ENCODE measurements around the gene SS18L1.
A peak's percentile ranks its signal among the peaks of the same experiment; 100 is the strongest.

SS18L1 gene

DNA sequence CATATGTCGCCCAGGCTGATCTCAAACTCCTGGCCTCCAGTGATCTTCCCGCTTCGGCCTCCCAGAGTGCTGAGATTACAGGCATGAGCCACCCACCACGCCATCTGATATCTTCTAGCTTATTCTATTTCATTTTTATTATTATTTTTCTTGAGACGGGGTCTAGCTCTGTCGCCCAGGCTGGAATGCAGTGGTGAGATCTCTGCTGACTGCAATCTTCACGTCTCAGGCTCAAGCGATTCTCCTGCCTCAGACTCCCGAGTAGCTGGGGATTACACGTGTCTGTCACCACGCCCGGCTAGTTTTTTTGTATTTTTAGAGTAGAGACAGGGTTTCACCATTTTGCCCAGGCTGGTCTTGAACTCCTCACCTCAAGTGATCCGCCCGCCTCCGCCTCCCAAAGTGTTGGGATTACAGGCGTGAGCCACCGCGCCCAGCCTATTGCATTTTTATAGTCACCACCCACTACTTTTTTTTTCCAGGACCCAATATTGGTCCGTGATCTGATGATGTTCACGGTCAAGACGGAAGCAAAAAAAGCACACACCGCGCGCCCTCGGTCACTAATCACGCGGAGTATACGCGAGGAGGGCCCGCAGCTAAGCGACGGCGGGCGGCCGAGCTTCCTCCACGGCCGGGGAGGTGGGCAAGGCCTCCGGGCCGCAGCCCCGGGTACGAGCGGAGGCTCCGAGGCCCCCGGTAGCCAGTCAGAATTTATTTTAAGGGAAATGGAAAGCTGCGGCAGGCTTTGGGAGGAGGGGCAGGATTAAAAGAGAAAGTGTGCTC, 22.4 kb upstream of the SS18L1 start:
- peak overlapping the region; percentile 71 for H3K9ac ChIP-seq (ENCODE audit: low read depth, low read length)
- H3K9me3 ChIP-seq (ENCODE audit: insufficient read depth, low read depth, low read length), result no peaks in the 10 kb centered on the region
- H3K4me1 ChIP-seq (ENCODE audit: insufficient read depth, low read length), result peaks cover 11% of the 10 kb centered on the region; the same call in 1 of the 2 replicates
- H3K36me3 ChIP-seq (ENCODE audit: insufficient read depth, low read length), result peaks cover 22% of the 10 kb centered on the region
- peak overlapping the region; percentile 76 for H3K4me3 ChIP-seq (ENCODE audit: low read length)
- H3K27me3 ChIP-seq (ENCODE audit: insufficient read depth, low read length), result 0 out of 2 replicates have a peak, but pooled peaks cover 2% of the 10 kb centered on the region
- WGBS, result 26% methylated on average over 45 of the region's 45 CpGs
- H3K27ac ChIP-seq (ENCODE audit: low read depth, low read length), result peak overlapping the region; percentile 97

DNA sequence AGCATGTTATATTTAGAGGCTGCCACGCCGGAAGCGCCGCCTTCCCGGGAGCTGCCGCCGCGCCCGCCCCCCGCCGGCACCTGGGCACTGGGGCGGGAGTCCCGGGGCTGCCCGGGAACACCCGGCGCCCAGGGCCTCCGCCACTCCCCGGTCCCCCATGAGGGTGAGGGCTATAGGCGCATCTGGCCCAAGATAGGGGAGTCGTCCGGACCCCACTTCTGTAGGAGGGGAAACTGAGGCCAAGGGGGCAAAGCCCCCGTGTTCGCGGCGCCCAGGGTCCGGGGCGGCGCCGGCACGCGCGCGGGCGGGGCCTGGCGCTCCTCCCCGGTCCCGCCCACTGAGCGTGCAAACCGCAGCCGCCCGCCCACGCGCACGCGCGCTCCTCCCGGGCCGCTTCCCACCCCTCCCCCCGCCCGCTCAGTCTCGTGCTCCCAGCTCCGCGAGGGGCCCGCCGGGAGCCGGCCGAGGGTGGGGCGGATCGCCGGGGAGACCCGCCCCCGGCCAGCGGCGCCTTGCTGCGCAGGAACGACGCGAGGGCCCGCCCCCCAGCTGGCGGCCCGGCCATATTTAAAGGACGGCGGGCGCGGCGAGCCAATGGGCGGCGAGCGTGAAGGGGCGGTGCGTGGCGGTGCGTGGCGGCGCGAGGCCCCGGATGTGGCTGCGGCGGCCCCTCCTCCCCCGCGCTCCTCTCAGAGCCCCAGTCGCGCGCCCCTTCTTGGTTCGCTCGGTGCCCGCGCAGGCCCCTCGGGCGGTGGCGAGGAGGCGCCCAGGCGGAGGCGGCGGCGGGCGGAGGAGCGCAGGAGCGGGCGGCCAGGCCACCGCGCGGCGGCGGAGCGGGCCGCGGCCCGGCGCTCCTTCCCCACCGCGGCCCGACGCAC, 21.6 kb upstream of the SS18L1 start, which contains the start of gene LSM14B:
Gene LSM14B (plus strand): TSS at position 700 of the 878 bp plus-strand sequence. CDS start 192 bp downstream, outside the sequence.
- Histone ChIP-seq H3K27ac (ENCODE audit: low read depth, low read length) (peak within 1 kb of the TSS; percentile 97), H3K9me3 (ENCODE audit: insufficient read depth, low read depth, low read length) (no peaks in the 10 kb centered on the region), H3K36me3 (ENCODE audit: insufficient read depth, low read length) (peaks cover 30% of the 10 kb centered on the region), H3K4me3 (ENCODE audit: low read length) (peak within 1 kb of the TSS; percentile 76), H3K4me1 (ENCODE audit: insufficient read depth, low read length) (peaks cover 11% of the 10 kb centered on the region; the same call in 1 of the 2 replicates), H3K9ac (ENCODE audit: low read depth, low read length) (peak within 1 kb of the TSS; percentile 89), H3K27me3 (ENCODE audit: insufficient read depth, low read length) (0 out of 2 replicates have a peak, but pooled peaks cover 2% of the 10 kb centered on the region)
- WGBS, result under 1% methylated on average over 124 of the region's 124 CpGs

DNA sequence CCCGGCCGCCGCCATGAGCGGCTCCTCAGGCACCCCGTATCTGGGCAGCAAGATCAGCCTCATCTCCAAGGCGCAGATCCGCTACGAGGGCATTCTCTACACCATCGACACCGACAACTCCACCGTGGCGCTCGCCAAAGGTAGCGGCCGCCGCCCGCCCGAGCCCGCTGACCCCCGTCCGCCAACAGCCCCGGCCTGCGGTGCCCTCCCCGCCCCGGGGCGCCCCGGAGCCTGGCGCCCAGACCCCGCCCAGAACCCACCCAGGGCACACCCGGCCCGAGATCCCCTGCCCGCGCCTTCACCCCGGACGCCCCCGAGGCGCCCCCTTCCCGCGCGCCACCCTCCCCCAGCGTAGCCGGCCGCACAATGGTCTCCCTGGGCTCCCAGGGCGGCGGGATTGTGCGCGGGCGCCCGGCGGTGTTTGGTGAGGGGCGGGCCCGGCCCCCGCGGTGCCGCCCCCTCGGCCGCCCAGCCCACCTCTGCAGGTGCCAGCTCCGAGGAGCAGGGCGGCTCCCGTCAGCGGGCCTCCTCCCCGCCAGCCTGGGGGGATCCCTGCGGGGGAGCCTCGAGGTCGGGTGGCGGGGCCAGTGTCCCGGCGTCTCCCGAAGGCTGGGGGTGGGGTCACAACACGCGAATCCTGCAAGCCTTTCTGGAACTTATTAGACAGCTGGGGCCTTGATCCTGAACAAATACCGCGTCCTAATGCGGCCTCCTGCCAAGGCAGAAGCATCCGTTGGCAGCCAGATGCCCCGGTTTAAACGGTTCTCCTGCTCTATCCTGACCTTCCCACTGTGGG, 20.7 kb upstream of the SS18L1 start:
- Histone ChIP-seq H3K36me3 (ENCODE audit: insufficient read depth, low read length) (peaks cover 39% of the 10 kb centered on the region), H3K27ac (ENCODE audit: low read depth, low read length) (peak overlapping the region; percentile 62; the same call in 1 of the 2 replicates), H3K4me3 (ENCODE audit: low read length) (peak overlapping the region; percentile 76), H3K4me1 (ENCODE audit: insufficient read depth, low read length) (peaks cover 11% of the 10 kb centered on the region; the same call in 1 of the 2 replicates), H3K9me3 (ENCODE audit: insufficient read depth, low read depth, low read length) (no peaks in the 10 kb centered on the region), H3K27me3 (ENCODE audit: insufficient read depth, low read length) (0 out of 2 replicates have a peak, but pooled peaks cover 2% of the 10 kb centered on the region), H3K9ac (ENCODE audit: low read depth, low read length) (peak overlapping the region; percentile 89)
- WGBS, result under 1% methylated on average over 77 of the region's 77 CpGs

DNA sequence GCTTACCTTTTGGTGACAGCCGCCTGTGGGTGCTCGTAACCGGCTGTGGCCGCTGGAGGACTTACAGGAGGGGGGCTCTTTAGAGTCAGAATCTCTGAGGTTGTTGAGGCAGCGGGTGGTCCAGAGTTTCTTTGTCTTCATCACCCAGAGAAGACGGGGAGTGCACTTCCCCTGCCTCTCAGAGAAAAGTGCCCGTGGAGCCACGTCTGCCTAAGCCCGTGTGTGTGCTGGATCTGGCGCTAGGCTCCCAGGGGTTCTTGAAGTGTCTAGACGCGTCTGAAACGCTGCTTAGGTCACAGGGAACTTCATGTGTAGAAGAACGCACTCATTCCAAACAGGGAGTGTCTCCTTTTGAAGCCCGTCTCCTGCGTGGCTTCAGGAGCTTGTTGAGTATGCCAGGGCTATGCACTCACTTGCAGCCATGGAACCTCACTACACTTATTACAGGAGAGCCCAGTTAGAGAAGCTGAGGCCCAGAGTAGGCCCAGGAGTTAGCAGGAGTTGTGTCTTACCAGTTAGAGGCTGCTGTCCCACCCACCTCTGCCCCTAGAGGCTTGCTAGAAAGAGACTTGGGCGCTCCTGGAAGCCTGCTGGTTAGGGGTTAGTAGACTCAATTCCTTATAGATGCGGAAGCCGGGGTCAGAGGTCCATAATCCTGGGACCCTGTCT, 20.0 kb upstream of the SS18L1 start:
- H3K27ac ChIP-seq (ENCODE audit: low read depth, low read length), result no peak overlapping the region
- H3K9me3 ChIP-seq (ENCODE audit: insufficient read depth, low read depth, low read length), result no peaks in the 10 kb centered on the region
- peaks cover 11% of the 10 kb centered on the region; the same call in 1 of the 2 replicates for H3K4me1 ChIP-seq (ENCODE audit: insufficient read depth, low read length)
- H3K27me3 ChIP-seq (ENCODE audit: insufficient read depth, low read length), result no peaks in the 10 kb centered on the region
- H3K36me3 ChIP-seq (ENCODE audit: insufficient read depth, low read length), result peaks cover 46% of the 10 kb centered on the region
- H3K4me3 ChIP-seq (ENCODE audit: low read length), result peak overlapping the region; percentile 76
- WGBS, result 38% methylated on average over 19 of the region's 19 CpGs
- peak overlapping the region; percentile 68 for H3K9ac ChIP-seq (ENCODE audit: low read depth, low read length)

DNA sequence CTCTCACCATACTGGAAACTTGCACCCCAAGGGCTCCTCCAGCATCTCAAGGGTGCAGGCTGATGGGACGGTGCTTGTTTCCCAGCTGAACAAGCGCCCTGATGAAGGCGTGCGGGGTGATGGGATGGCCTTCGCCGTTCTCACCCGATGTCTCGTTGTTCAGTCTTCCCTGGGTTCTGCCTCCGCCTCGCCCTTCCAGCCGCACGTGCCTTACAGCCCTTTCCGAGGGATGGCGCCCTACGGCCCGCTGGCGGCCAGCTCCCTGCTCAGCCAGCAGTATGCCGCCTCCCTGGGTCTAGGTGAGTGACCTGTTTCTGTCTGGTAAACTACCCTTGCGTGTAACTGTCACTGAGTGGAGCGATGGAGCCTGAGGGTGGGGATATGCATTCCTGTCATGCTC, 17.4 kb upstream of the SS18L1 start:
- no peak overlapping the region for H3K9ac ChIP-seq (ENCODE audit: low read depth, low read length)
- no peak overlapping the region for H3K4me3 ChIP-seq (ENCODE audit: low read length)
- 96% methylated on average over 20 of the region's 20 CpGs for WGBS
- H3K36me3 ChIP-seq (ENCODE audit: insufficient read depth, low read length), result peaks cover 72% of the 10 kb centered on the region
- H3K4me1 ChIP-seq (ENCODE audit: insufficient read depth, low read length), result peaks cover 11% of the 10 kb centered on the region; the same call in 1 of the 2 replicates
- no peak overlapping the region for H3K27ac ChIP-seq (ENCODE audit: low read depth, low read length)
- H3K27me3 ChIP-seq (ENCODE audit: insufficient read depth, low read length), result no peaks in the 10 kb centered on the region
- H3K9me3 ChIP-seq (ENCODE audit: insufficient read depth, low read depth, low read length), result no peaks in the 10 kb centered on the region

DNA sequence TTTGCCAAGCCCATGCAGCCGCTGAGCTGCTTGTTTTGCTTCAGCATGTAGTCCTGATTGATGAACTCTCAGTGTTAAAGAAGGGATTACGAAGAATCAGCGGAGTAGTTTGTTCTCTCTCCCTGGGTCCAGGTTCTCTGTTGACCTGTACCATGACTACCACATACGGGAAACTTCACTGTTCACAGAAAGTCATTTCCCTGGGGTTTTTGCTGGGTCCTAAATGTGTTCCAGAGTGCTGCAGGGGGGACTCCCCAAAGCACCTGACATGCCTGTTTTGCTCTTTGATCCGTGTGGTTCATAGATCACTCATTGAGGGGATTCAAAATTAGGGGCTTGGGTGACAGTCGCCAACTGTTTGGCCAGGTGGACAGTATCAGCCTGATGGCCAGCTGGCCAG, 15.8 kb upstream of the SS18L1 start:
- Histone ChIP-seq H3K27me3 (ENCODE audit: insufficient read depth, low read length) (no peaks in the 10 kb centered on the region), H3K4me1 (ENCODE audit: insufficient read depth, low read length) (peaks cover 11% of the 10 kb centered on the region; the same call in 1 of the 2 replicates), H3K27ac (ENCODE audit: low read depth, low read length) (no peak overlapping the region), H3K9me3 (ENCODE audit: insufficient read depth, low read depth, low read length) (no peaks in the 10 kb centered on the region), H3K4me3 (ENCODE audit: low read length) (no peak overlapping the region), H3K36me3 (ENCODE audit: insufficient read depth, low read length) (peaks cover 88% of the 10 kb centered on the region), H3K9ac (ENCODE audit: low read depth, low read length) (no peak overlapping the region)
- WGBS, result 96% methylated on average over 6 of the region's 6 CpGs

DNA sequence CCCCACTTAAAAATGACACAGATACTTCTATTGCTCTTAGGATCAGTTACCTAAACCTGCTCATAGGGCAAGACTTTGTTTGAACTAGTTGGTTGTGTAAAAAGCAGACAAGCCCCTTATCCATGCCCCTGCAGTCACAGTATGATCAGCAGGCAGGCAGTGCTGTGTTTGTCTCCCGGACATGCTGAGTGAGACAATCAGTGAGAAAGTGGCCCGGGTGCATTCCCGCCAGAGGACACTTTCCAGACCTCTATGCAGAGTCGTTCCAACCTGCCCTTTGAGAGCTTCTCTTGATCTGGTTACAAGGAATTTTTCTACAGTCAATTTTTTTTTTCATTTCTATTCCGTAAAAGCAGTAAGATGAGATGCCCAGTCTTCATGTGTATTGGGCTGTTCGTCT, 15.1 kb upstream of the SS18L1 start:
- Histone ChIP-seq H3K9ac (ENCODE audit: low read depth, low read length) (no peak overlapping the region), H3K36me3 (ENCODE audit: insufficient read depth, low read length) (peaks cover 95% of the 10 kb centered on the region), H3K4me1 (ENCODE audit: insufficient read depth, low read length) (peaks cover 9% of the 10 kb centered on the region; the same call in 1 of the 2 replicates), H3K27ac (ENCODE audit: low read depth, low read length) (no peak overlapping the region), H3K27me3 (ENCODE audit: insufficient read depth, low read length) (no peaks in the 10 kb centered on the region), H3K4me3 (ENCODE audit: low read length) (no peak overlapping the region), H3K9me3 (ENCODE audit: insufficient read depth, low read depth, low read length) (no peaks in the 10 kb centered on the region)
- WGBS, result 99% methylated on average over 5 of the region's 6 CpGs

DNA sequence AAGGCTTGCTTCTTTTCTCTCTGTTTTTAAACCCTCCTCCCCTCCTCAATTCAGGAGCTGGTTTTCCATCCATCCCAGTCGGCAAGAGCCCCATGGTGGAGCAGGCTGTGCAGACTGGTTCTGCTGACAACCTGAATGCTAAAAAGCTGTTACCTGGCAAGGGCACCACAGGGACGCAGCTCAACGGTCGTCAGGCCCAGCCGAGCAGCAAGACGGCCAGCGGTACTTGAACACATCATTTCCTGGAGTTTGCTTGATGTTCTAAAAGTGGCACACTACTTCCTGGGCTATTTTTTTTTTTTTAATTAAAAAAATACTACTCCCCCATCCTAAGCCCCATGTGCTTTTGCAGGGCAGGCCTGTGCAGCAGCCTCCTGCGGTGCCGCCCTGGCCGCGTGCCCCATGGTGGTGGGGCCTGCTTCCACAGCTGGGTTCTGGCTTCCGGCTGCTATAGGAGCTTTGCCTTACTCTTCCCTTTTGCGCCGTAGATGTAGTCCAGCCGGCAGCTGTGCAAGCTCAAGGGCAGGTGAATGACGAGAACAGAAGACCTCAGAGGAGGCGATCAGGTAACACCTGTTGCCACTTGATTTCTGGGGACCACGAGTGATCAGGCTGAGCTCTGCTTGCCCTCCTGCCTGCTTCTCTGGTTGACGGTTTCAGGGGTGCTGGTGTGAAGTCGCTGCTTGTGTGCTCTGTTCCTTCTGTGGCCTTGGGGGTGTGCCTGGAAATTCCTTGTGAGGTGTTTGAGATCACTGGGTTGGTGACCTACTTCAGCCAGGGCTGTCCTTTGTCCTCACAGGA, 13.6 kb upstream of the SS18L1 start:
- no peak overlapping the region for H3K27ac ChIP-seq (ENCODE audit: low read depth, low read length)
- no peak overlapping the region for H3K9ac ChIP-seq (ENCODE audit: low read depth, low read length)
- H3K4me1 ChIP-seq (ENCODE audit: insufficient read depth, low read length), result no peaks in the 10 kb centered on the region
- no peak overlapping the region for H3K4me3 ChIP-seq (ENCODE audit: low read length)
- 96% methylated on average over 20 of the region's 20 CpGs for WGBS
- H3K36me3 ChIP-seq (ENCODE audit: insufficient read depth, low read length), result peaks cover 100% of the 10 kb centered on the region
- no peaks in the 10 kb centered on the region for H3K9me3 ChIP-seq (ENCODE audit: insufficient read depth, low read depth, low read length)
- H3K27me3 ChIP-seq (ENCODE audit: insufficient read depth, low read length), result no peaks in the 10 kb centered on the region

DNA sequence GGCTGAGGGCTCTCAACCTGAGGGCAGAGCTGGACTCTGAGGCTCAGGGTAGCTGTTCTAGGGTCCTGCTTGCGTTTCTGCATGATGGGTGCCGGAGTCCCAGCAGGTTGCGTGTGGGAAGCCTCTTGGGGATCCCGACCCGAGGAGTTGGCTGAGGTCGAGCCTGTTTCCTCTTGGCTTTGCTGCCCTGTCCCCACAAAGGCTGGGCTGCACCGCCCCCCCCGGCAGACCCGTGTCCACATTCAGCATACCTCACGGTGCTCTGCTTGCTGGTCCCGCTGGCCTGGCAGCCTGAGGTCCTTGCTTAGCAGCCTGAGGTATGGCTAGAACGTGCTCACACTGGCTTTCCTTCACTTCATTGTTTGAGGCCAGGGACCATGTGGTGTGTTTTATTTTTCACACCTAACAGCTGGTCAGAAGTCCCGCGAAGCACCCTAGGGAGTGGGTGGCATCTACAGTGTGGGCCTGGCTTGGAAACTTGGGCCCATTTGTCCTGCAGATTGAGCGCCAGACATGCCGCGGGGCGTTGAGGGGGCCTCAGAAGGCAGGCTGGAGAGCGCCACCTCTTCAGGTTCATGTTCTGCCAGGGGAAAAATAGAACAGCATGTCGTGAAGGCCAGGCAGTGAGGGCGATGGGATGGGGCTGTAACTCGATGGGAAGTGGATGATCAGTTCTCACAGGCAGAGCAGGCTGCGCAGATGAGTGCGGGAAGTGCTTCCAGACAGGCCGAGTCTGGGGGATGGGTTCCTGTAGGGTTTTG, 11.8 kb upstream of the SS18L1 start:
- peaks cover 100% of the 10 kb centered on the region for H3K36me3 ChIP-seq (ENCODE audit: insufficient read depth, low read length)
- H3K4me1 ChIP-seq (ENCODE audit: insufficient read depth, low read length), result no peaks in the 10 kb centered on the region
- H3K27me3 ChIP-seq (ENCODE audit: insufficient read depth, low read length), result no peaks in the 10 kb centered on the region
- no peak overlapping the region for H3K27ac ChIP-seq (ENCODE audit: low read depth, low read length)
- 94% methylated on average over 25 of the region's 25 CpGs for WGBS
- no peaks in the 10 kb centered on the region for H3K9me3 ChIP-seq (ENCODE audit: insufficient read depth, low read depth, low read length)
- H3K4me3 ChIP-seq (ENCODE audit: low read length), result no peak overlapping the region
- no peak overlapping the region for H3K9ac ChIP-seq (ENCODE audit: low read depth, low read length)
